Endometrium (tissue), 2 donors: ENCODE data around the gene IGFL1.
"Not testable (repeated sequence)": the region's sequence is repeated elsewhere in the genome, so short reads cannot be mapped to it uniquely, and the experiment has no call there.

Source experiments
- FAIRE-seq: peaks from 2 replicates; lab custom pipeline; 2012; peaks lifted over from hg19 to GRCh38; lab: Jason Lieb, UNC
- donor health status: control.
- donor health status: control.

IGFL1 gene

DNA sequence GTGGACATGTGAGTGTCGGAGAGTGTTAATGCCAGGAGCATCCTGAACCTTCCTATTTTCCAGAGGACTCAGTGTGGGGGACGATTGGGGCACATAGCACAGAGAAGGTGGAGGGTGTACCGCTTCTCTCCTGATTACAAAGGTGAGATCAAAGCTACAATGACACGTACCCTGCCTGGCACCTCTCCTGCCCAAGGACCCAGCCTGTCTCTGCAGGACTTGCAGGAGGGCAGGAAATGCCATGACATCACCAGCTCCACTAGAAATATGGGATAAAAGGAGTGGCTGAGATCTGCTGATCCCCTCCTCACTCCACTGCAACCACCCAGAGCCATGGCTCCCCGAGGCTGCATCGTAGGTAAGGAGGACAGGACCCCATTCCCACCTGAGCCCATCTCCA lies at the start of gene IGFL1:
Gene IGFL1, plus strand, starts transcription at position 301 of the 400 bp plus-strand sequence. Its CDS starts 33 bp downstream, at position 334.
- no peak for FAIRE-seq

- FAIRE-seq: no peak
Measured at GRCh38 chr19:46180701-46181387, 48.7 kb upstream of the IGFL1 start.

GRCh38 chr19:46181388-46181779 lies 48.2 kb upstream of the IGFL1 start:
- no peak for FAIRE-seq

DNA sequence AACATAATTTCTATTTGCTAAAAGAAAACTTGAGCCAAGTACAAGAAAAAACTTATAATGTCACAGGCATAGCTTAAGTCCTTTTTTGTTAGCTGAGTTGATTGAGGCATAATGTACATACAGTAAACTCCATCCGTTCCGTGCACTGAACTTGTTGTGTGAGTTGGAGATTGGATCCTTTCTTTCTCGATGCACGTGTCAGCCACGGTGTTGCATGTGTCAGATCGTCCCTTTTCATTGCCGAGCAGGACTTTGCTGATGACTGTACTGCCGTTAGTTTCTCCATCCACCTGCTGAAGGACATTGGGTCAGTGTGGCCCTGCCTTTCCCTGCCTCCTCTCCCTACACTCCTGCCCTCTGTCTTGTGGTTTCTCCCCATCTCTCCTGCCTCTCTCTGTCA lies 47.1 kb upstream of the IGFL1 start:
- FAIRE-seq: no peak

DNA sequence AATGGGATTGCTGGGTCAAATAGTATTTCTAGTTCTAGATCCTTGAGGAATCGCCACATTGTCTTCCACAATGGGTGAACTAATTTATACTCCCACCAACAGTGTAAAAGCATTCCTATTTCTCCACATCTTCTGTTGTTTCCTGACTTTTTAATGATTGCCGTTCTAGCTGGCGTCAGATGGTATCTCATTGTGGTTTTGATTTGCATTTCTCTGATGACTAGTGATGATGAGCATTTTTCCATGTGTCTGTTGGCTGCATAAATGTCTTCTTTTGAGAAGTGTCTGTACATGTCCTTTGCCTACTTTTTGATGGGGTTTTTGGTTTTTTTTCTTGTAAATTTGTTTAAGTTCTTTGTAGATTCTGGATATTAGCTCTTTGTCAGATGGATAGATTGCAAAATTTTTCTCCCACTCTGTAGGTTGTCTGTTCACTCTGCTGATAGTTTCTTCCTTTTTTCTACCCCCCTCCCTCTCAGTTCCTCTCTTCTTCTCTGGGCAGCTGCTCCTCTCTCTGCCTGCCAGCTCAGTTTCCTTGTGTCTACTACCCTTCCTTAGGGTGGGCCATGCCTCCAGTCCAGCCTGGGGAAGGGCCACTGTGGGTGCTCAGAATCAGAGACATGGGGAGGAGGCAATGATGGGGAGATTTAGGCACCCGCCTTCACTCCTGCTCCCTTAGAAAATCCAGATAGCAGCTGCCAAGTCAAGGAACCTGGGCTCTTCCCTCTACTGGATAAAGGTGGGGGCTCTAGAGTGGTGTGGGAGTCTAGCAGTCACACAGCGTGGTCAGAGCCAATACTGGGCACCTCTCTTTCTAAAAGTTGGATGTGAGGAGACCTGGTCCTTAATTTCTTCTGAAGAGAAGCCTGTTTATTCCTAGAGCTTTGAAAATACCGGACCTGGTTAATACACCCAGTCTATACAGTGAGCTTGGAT lies 44.5 kb upstream of the IGFL1 start:
- not testable (repeated sequence) for FAIRE-seq

DNA sequence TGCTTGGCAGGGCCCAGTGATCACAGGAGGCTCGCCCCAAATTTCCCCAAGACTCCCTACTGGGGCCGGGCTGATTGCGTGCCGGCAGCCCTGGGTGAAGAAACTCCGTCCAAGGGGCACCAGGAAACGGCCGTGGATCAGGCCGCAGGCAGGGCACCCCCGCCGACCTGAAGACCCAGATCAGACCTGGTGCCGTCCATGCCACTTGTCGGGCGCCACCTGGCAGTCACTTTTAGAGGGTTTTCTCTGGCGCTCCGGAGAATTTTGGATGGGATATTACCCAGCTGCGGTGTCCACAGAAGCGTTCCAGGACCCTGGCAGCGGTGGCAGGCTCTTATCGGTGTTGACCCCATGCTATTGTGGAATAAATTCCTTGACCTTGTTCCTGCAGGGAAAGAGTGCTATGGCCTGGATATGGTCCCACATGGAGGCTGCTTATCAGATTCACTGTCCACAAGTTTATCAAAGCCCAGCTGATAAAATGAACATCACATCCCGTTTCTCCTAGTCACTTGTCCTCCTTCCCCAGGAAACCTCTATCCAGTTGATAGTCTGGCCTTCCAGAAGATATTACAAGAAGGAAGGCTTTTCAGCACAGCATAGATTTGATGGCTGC lies 43.3 kb upstream of the IGFL1 start:
- FAIRE-seq: no peak

DNA sequence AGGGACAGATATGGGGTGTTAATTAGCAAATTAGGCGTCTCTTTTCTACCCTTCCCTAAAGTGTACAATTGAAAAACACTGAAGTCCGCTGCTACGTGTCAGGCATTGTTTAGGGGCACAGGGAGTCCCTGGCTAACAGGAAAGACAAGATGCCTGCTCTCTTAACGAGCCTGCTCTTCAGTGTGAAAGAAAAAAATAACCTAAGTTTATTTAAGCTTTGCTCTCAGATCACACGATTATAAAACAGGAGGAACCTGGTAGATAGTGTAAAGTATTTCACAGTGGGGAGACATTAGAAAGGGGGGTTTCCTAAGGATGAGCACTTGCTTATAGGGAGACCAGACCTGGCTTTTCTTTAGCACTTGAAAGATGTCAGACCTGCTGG lies 42.8 kb upstream of the IGFL1 start:
- no peak for FAIRE-seq

- no peak for FAIRE-seq
Measured at GRCh38 chr19:46189971-46190888, 39.3 kb upstream of the IGFL1 start.

- no peak for FAIRE-seq
Measured at GRCh38 chr19:46191356-46191755, 38.2 kb upstream of the IGFL1 start.

- no peak for FAIRE-seq
Measured at GRCh38 chr19:46191972-46192371, 37.6 kb upstream of the IGFL1 start.

DNA sequence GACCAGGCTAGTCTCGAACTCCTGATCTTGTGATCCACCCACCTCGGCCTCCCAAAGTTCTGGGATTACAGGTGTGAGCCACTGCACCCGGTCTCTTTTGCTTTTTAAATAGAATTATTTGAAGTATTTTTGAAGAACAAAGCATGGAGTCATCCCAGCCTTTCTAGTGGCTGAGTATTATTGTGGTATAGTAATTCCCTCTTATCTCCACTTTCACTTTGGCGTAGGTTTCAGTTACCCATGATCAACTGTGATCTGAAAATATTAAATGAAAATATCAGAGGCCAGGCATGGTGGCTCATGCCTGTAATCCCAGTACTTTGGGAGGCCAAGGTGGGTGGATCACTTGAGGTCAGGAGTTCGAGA lies 36.9 kb upstream of the IGFL1 start:
- not testable (repeated sequence) for FAIRE-seq

GRCh38 chr19:46192992-46193650 lies 36.4 kb upstream of the IGFL1 start:
- no peak for FAIRE-seq

GRCh38 chr19:46193678-46194077 lies 35.9 kb upstream of the IGFL1 start:
- no peak for FAIRE-seq

DNA sequence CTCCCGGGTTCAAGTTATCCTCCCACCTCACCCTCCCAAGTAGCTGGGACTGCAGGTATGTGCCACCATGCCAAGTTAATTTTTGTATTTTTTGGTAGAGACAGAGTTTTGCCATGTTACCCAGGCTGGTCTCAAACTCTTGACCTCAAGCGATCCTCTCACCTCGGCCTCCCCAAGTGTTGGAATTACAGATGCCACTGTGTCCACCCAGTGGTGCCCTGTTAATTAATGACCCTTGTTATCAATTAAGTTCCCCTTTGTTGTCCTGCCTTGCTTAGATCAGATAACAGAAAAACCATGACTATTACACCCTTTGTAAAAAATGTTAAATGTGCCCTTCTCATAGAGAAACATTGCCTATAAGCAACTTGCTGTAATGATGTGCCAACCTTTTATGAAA lies 34.4 kb upstream of the IGFL1 start:
- no peak for FAIRE-seq

DNA sequence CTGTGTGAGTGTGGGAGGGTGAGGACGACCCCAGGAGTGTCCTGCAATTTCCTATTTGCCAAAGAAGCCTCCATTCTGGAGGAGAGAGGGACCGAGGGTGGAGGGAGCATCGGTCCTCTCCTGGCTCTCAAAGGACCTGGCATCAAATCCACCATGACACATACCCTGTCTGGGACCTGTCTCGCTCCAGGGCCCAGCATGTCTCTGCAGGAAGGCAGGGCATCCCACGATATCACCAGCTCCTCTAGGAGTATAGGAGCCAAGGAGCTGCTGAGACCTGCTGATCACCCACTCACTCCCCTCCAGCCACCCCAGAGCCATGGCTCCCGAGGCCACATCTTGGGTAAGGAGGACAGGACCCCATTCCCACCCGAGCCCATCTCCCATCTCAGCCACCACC lies 33.6 kb upstream of the IGFL1 start:
- not testable (repeated sequence) for FAIRE-seq

DNA sequence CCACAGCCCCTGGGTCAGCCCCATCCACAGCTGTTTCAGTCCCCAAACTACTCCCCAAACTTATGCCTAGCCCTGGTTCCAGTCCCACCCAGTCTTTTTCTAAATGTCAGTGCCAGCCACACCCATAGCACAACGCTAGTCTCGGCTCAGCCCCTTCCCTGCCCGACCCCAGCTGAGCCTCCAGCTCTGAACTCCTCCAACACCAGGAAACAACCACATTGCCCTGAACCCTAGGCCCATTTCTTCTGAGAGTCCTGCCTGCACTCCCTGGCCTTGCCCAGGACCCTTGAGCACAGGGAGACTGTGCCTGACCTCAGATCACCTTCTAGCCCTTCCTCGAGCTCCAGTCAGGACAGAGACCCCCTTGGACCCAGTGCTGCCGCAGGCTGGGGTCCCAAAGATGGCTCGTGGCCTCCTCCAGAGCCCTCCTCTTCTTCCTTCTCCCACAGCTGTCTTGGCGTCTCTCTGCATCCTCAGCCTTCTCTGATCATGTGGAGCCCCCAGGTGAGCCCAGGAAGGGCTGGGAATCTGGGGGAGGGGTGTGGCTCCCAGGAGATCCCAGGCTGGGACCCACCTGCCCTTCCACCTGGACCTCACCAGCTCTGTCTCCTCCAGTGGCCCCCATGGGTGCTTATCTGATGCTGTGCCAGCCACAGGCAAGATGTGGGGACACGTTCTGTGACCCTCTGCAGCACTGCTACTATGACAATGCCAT lies 33.0 kb upstream of the IGFL1 start:
- FAIRE-seq: no peak

- no peak for FAIRE-seq
Measured at GRCh38 chr19:46197314-46198070, 32.0 kb upstream of the IGFL1 start.

DNA sequence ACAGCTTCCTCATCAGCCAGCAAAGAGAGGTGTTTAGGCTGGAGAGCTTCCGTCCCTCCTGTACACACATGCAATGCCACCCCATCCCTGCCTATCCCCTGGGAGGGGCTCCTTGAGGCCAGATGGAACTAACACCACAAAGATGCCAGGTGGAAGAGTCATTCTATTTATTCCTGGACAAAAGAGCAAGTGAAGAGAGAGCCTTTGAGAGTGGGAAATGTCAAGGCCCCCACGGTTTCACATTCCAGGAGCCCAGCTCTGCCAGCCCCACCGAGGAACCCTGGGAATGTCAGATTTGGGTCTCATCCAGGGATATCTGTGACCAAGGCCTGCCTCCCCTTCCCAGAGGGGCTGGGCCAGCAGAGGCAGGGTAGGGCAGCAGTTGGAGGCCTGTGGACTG lies 30.8 kb upstream of the IGFL1 start:
- no peak for FAIRE-seq

- no peak for FAIRE-seq
Measured at GRCh38 chr19:46201454-46202310, 27.9 kb upstream of the IGFL1 start.
